GM18526 (cell line): ENCODE data around the gene PRR36.

Experiments
- POLR2A ChIP-seq: IDR thresholded peaks from 3 replicates; pipeline ENCODE4 v1.6.1; 2011; ENCODE audit not compliant: insufficient read length; ENCODE audit errors: extremely low read depth

Gene PRR36

GRCh38 chr19:7833225-7834099, 40.7 kb downstream of the PRR36 start:
- TF ChIP-seq POLR2A, result no peak

GRCh38 chr19:7832781-7833180, 41.4 kb downstream of the PRR36 start:
- TF ChIP-seq POLR2A, result no peak

GRCh38 chr19:7832009-7832408, 42.2 kb downstream of the PRR36 start:
- no peak for TF ChIP-seq POLR2A

DNA sequence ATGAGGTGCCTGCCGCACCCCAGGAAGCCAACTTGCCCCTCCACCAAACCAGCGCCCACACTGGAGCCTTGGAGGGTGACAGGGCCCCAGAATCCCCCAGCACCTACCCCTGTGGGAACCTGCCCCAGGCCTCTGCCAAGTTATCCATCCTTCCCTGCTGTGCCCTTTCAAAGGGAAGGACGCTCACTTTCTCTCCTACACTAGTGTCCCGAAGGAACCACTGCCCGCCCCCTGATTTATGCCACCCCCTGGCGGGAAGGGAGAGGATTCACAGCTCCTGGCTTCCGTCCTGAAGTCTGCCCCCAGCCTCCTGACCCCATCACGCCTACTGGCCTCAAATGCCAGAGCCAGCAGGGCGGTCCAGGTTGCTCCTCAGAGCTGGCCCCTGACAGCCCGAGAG, 42.7 kb downstream of the PRR36 start:
- TF ChIP-seq POLR2A, result no peak

DNA sequence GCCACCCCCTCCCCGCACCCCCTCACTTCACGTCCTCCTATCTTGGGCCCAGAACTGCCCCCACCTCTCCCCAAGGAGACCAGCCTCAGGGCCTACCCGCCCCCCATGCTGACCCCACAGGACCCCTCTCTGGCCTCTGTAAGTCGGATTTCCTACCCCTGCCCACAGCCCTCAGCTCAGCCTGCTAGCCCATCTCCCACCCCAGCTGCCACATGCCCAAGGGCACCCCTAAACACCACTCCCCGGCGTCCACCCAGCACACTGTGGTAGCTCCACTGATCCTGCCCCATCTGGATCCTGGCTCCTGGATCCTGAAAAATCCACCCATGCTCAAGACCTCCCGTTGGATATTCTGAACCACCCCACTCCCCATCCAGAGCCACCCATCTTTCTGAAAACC, 43.4 kb downstream of the PRR36 start:
- no peak for TF ChIP-seq POLR2A

DNA sequence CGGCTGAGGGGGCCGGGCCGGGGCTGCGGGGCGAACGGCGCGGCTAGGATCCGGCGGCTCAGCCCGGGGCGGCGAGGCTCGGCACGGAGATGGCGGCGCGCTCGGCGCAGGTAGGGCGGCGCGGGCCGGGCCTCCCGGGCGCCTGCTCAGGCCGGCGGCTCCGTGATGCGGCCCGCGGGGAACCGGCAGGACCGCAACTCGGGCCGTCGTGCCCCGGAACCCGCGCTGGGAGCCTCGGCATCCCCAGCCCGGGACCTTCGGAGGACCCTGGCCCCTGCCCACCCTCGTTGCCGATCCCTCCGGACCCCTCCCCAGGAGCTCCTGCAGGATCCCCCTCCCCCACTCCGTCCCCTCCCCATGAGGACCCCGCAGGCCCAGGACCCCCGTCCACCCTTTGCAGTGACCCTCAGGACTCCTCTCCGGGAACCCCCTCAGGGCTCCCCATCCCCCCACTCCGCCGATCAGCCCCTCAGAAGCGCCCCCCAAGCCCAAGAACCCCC, 43.9 kb downstream of the PRR36 start:
- TF ChIP-seq POLR2A, result no peak

GRCh38 chr19:7829561-7830271, 44.5 kb downstream of the PRR36 start, which contains the start of gene EVI5L:
TSS of gene EVI5L (plus strand) at chr19:7830218. CDS start at chr19:7846543, 16,325 bp downstream.
- no peak for TF ChIP-seq POLR2A

- TF ChIP-seq POLR2A, result no peak
These were observed 45.0 kb downstream of the PRR36 start for GRCh38 chr19:7829166-7829520.

- no peak for TF ChIP-seq POLR2A
These were observed 50.4 kb downstream of the PRR36 start for GRCh38 chr19:7823686-7824301.

DNA sequence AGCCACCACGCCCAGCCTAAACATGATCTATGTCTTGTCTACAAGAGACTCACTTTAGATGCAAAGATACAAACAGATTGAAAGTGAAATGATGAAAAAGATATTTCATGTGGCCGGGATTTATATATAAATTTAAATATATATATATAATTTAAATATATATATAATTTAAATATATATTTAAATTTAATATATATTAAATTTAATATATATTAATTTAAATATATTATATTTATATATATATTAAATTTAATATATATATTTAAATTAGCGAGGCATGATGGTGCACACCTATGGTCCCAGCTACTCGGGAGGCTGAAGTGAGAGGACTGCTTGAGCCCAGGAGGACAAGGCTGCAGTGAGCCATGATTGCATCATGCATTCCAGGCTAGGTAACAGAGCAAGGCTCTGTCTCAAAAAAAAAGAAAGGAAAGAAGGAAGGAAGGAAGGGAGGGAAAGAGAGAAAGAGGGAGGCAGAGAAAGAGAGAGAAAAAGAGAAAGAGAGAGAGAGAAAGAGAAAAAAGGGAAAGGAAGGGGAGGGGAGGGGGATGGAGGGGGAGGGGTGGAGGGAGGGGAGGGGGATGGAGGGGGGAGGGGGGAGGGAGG, 51.2 kb downstream of the PRR36 start:
- TF ChIP-seq POLR2A, result no peak

DNA sequence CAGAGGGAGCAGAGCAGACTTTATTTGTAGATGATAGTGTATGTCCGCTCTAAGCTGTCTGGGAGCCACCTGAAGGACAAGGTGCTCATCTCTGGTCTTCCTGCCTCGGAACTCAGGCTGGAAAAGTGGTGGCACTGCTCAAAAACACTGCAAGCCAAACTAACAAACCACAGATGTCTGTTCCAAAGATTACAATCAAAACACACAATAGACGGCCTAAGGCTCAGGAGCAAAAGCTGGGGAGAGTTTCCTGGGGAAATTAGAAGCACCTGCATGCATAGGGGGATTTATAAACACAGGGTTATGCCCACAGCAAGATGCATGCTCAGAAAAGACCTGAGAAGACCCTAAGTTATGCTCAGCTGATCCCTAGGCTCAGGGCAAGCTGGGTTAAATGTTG, 53.6 kb downstream of the PRR36 start:
- no peak for TF ChIP-seq POLR2A

GRCh38 chr19:7819337-7819736, 54.9 kb downstream of the PRR36 start:
- TF ChIP-seq POLR2A, result no peak

DNA sequence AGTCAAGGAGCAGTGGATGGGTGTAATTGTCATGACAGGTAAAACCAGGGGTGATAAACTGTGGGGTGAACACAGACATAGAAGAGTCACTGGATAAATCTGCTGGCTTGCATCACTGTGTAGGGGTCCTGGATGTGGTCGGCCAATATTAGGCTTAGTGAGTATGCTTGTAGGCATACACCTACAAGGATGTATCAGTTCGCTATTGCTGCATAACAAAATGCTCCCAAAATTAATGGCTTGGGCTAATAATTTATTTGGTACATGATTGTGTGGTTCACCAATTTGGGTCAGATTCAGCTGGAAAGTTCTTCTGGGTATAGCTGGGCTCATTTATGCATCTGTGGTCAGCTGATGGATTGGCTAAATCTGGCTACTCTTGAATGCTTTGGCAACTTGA, 55.4 kb downstream of the PRR36 start:
- no peak for TF ChIP-seq POLR2A
